HG03521 (cell line): ENCODE results near the gene PRCC.

Source experiments
- ATAC-seq: cut with Tn5 transposase; IDR thresholded peaks from one replicate; pipeline ENCODE4 v1.9.1; 2021; ENCODE audit warnings: mild to moderate bottlenecking, moderate library complexity; ENCODE audit not compliant: unreplicated experiment

Gene PRCC

DNA sequence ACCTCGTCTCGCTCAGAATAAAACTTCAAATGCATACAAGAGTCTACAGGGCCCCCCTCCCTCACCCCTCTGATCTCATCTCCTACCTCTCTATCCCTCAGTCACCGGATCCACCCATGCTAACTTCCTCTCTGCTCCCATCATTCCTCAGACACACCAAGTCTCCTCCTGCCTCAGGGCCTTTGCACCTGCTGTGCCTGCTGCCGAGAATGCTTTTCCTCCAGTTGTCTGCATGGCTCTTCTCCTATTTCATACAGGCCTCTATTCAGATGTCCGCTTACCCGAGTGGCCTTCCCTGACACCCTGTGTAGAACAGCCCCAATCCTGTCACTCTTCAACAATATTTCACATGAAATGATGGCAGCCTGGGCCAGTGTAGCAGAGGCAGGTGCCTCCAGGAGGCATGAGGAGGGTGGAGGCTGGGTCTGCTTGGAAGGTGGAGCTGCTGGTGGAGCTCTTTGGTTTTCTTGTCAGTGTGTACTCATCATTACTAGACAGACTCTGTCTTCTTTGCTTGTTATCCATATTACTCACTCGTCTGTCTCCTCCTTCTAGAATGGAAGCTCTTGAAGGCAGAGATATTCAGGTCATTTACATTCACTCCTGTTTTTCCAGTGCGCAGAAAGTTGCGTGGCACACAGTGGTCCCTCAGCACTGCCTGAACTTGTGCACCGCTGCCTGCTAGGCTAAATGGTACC is 45.1 kb downstream of the PRCC start:
- no peak for ATAC-seq

DNA sequence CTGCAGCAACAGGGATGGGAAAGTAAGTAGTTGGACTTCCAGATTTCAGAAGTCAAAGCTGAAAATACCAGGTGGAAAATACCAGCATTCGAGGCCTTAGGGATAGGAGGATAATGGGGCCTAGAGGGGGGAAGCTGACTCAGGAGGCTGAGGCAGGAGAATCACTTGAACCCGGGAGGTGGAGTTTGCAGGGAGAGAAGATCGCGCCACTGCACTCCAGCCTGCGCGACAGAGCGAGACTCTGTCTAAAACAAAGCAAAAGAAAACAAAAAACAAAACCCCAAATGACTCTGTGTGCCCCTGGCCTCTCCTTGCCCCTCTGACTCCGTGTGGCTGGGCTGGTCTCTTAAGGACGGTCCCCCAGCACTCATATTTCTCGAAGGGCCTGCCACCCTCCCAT is 46.0 kb downstream of the PRCC start:
- ATAC-seq = no peak

GRCh38 chr1:156813750-156814570 is 46.6 kb downstream of the PRCC start:
- peak; percentile 36 for ATAC-seq

GRCh38 chr1:156814571-156815260 is 47.4 kb downstream of the PRCC start:
- ATAC-seq = no peak

- ATAC-seq = no peak
Measured at GRCh38 chr1:156815307-156815826, 48.0 kb downstream of the PRCC start.

GRCh38 chr1:156815961-156816422 is 48.7 kb downstream of the PRCC start:
- no peak for ATAC-seq

GRCh38 chr1:156816561-156817328 is 49.4 kb downstream of the PRCC start, which contains the start of gene SH2D2A:
Gene SH2D2A (minus strand): TSS chr1:156816848. CDS start chr1:156816708, 140 bp downstream.
- ATAC-seq = peak; percentile 91

GRCh38 chr1:156821801-156822200 is 54.5 kb downstream of the PRCC start:
- ATAC-seq = no peak

GRCh38 chr1:156822680-156823079 is 55.3 kb downstream of the PRCC start:
- ATAC-seq = no peak

GRCh38 chr1:156823210-156823790 is 56.0 kb downstream of the PRCC start:
- no peak for ATAC-seq

GRCh38 chr1:156826630-156827029 is 59.3 kb downstream of the PRCC start:
- ATAC-seq = no peak

DNA sequence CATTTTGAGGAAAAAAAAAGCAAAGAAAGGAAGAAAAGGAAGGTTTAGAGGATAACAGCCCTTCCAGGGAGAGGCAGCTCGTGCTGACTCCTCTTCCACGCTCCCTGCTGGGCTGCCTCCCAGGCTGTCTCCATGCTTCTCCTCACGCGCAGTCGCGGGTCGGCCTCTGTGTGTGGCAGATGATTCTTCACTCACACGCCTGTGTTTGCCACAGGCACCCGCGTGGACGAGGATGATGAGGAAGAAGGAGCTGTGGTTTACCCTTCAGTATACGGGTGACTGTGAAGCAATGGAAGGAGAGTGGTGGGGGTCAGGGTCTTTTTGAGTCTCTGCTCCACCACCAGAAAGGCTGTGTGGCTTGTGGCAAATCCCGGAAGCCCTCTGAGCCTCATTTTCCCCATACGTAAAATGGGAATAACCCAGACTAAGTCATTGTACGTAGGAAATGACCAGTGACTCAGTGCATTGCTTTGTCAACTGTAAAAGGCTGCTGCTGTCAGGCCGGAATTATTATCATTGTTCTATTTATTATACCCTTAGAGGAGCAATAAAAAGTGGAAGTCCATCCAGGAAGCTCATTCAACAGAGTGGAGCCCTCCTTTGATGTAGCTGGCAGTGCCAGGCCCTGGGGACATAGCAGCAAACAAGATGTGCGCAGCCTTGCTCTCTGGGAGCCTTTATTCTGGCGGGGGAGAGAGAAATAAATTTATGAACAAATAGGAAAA is 61.2 kb downstream of the PRCC start:
- no peak for ATAC-seq

DNA sequence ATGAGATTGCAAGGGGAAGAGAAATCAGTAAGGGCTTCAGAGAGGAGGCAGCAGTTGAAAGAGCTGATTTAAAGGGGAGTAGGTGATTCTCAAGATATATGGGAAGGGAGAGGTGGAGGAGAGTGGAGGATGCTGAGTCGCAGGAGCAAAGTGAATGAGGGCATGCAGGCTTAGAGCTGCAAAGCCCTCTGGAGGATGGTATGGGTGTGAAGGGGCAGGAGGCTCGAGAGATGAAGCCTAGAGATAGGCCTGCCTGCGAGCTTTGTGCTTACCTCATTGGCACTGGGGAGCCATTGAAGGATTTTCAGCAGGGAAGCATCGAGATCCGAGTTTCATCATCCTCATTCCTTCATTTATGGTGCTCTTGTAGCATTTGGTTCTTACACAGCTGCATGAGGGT is 65.1 kb downstream of the PRCC start:
- ATAC-seq = no peak

DNA sequence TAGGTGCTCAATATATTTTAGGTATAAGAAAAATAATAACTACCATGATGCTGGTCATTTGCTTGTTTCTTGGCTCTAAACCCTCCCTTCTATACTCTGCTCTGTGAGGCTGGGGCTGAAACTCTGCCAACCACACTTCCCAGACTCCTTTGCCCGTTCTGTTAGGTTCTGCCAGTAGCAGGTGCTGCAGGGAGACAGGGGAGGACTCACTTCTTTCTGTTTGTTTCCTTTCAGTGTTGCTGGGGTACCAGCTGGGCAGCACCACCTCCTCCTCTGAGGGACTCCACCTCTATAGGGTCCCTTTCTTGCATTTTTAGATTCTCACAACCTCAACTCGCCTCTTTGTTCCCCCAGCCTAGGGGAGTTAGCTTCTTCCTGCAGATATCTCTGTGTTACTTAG is 66.3 kb downstream of the PRCC start:
- ATAC-seq = no peak

DNA sequence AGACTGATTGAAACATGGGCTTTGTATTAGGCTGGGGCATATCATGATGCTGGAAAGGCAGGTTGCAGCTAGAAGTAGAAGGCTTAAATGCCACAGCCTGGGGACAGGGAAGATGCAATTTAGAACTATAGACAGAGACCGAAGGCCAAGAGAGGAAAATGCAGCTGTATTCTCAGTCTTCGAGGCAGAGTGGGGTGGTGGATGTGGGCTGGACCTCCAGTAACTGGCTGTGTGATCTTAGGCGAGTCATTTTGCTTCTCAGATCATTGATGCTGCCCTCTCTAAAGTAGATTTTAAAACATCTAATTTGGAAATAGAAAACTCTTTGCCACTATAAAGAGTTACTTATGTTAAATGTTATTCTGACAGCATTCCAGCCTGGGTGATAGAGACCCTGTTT is 67.0 kb downstream of the PRCC start:
- no peak for ATAC-seq

GRCh38 chr1:156836041-156836654 is 68.8 kb downstream of the PRCC start:
- no peak for ATAC-seq

DNA sequence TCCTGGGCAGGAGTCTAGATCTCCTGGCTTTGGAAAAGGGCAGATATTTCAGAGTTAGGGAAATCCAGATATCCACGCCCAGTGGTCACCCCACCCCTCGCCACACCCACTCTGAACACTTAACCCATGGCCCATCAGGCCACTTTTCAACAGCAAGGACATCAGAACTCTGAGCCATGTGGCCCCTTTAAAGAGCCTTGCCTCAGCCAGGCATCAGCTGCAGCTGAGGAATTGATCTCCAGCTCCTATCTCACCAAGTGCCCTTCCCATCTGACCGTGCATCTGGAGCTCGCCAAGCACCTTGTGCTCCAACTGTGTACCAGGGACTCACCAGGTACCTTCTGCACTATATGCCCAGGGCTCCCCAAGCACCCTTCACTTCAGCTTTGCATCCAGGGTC is 69.6 kb downstream of the PRCC start:
- no peak for ATAC-seq

DNA sequence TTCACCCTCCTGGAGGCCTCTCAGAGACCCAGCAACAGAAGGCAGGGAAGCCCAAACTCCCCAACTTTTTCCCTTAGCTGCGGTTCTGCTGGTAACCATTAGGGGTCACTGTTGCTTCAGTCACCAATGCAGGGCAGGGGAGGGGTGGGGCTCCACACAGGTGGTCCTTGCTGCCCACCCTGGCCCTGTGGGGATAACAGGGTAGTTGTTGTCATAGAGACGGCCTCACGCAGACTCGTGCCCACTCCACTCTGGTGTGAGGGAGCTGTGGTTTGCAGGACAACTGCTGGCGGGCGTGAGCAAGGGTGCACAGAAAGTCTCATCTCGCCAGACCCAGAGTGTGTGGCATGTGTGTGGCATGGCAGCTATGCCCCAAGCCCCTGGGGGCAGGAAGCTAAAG is 71.6 kb downstream of the PRCC start:
- ATAC-seq = no peak

DNA sequence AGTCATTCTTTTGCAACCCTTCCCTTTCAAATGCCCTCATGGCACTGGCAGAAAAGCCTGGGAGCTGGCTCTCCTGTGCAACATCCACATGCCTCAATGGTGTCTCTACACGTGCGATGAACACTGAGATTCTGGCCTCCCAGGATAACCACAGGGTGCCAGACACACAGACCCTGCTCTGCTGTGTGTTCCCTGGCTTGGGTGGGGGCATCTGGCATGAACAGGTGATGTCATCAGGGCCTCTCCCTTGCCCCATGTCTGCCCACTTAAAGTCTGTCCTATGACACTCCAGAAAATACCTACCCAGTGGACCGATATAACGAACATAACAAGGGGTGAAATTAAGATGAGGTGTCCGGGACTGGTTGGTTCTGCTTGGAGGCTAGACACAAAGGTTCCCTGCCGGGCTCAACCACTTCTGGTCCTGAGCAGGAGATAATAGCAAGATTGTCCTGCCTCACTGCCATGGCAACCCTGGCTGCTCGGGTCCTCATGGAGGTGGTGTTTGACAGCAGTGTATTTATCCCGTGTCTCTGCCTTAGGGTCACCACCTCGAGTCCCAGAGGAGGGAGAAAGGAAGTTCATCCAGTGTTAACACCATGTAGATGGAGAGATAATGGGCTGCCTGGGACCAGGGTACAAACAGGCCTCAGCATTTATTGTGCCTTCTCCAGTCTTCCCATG is 72.2 kb downstream of the PRCC start:
- no peak for ATAC-seq
